Trophoblast cell (in vitro differentiated cells and primary cell): ENCODE data around the gene LRRC45.

Experiments used
- DNase-seq, 2 donors: peaks; one replicate each; pipeline ENCODE4 v3.0.0-alpha.2; 2016
- H2AFZ ChIP-seq: 2 replicates; pipeline ENCODE4 v1.6.1; 2013; ENCODE audit warnings: low read length, moderate library complexity, mild to moderate bottlenecking; ENCODE audit not compliant: insufficient read depth, poor library complexity
- H2AK5ac ChIP-seq: 2 replicates; pipeline ENCODE4 v1.6.1; 2013; ENCODE audit warnings: mild to moderate bottlenecking, low read length
- H2BK120ac ChIP-seq: 2 replicates; pipeline ENCODE4 v1.6.1; 2013; ENCODE audit warnings: low read length, mild to moderate bottlenecking, moderate library complexity; ENCODE audit not compliant: insufficient read depth, poor library complexity
- H2BK12ac ChIP-seq: 2 replicates; pipeline ENCODE4 v1.6.1; 2013; ENCODE audit warnings: mild to moderate bottlenecking, low read length, moderate library complexity
- H2BK5ac ChIP-seq: 2 replicates; pipeline ENCODE4 v1.6.1; 2013; ENCODE audit warnings: low read length, low read depth, moderate library complexity, mild to moderate bottlenecking; ENCODE audit not compliant: poor library complexity
- H3K14ac ChIP-seq: 2 replicates; pipeline ENCODE4 v1.6.1; 2013; ENCODE audit warnings: mild to moderate bottlenecking, low read length
- H3K18ac ChIP-seq: 2 replicates; pipeline ENCODE4 v1.6.1; 2013; ENCODE audit warnings: mild to moderate bottlenecking, low read length
- H3K23ac ChIP-seq: 2 replicates; pipeline ENCODE4 v1.6.1; 2013; ENCODE audit warnings: low read length
- H3K27ac ChIP-seq: 2 replicates; pipeline ENCODE4 v1.5.1; 2013; ENCODE audit warnings: low read depth, mild to moderate bottlenecking, inconsistent platforms, low read length, moderate library complexity
- H3K27me3 ChIP-seq: 2 replicates; pipeline ENCODE4 v1.6.1; 2013; ENCODE audit warnings: inconsistent platforms, mild to moderate bottlenecking, low read length, moderate library complexity; ENCODE audit not compliant: insufficient read depth
- H3K36me3 ChIP-seq, 2 experiments: 1 replicate in 1 of 2; 2 replicates in 1 of 2; pipeline ENCODE4 v1.6.1; 2013; ENCODE audit warnings: low read length in 2 of 2, mild to moderate bottlenecking in 2 of 2, moderate library complexity in 1 of 2; ENCODE audit not compliant: insufficient read depth in 2 of 2, control insufficient read depth in 1 of 2
- H3K4ac ChIP-seq: 2 replicates; pipeline ENCODE4 v1.6.1; 2013; ENCODE audit warnings: low read depth, mild to moderate bottlenecking, low read length, moderate library complexity
- H3K4me1 ChIP-seq, 2 experiments: 1 replicate in 1 of 2; 2 replicates in 1 of 2; pipeline ENCODE4 v1.6.1; 2013; ENCODE audit warnings: low read length in 2 of 2, mild to moderate bottlenecking in 2 of 2, moderate library complexity in 1 of 2; ENCODE audit not compliant: insufficient read depth in 2 of 2, control insufficient read depth in 1 of 2
- H3K4me2 ChIP-seq: 2 replicates; pipeline ENCODE4 v1.6.1; 2013; ENCODE audit warnings: inconsistent platforms, mild to moderate bottlenecking, low read length, moderate library complexity
- H3K4me3 ChIP-seq: 2 replicates; pipeline ENCODE4 v1.5.1; 2013; ENCODE audit warnings: mild to moderate bottlenecking, low read depth, low read length, inconsistent platforms
- H3K79me1 ChIP-seq: one replicate; pipeline ENCODE4 v1.6.1; 2013; ENCODE audit warnings: low read length
- H3K79me2 ChIP-seq: 2 replicates; pipeline ENCODE4 v1.6.1; 2013; ENCODE audit warnings: low read length, mild to moderate bottlenecking; ENCODE audit not compliant: control insufficient read depth, insufficient read depth, poor library complexity
- H3K9ac ChIP-seq: 2 replicates; pipeline ENCODE4 v1.6.1; 2013; ENCODE audit warnings: mild to moderate bottlenecking, low read length
- H3K9me3 ChIP-seq: 2 replicates; pipeline ENCODE4 v1.6.1; 2013; ENCODE audit warnings: low read depth, mild to moderate bottlenecking, control low read depth, inconsistent platforms, low read length; ENCODE audit not compliant: insufficient read depth
- H4K12ac ChIP-seq: 2 replicates; pipeline ENCODE4 v1.6.1; 2013; ENCODE audit warnings: low read depth, mild to moderate bottlenecking, low read length, moderate library complexity
- H4K8ac ChIP-seq: 2 replicates; pipeline ENCODE4 v1.6.1; 2013; ENCODE audit warnings: low read depth, mild to moderate bottlenecking, low read length, moderate library complexity
- H4K91ac ChIP-seq: one replicate; pipeline ENCODE4 v1.6.1; 2013; ENCODE audit warnings: low read depth, mild to moderate bottlenecking, low read length, moderate library complexity
- WGBS: extraction: QIAGEN DNeasy Blood & Tissue Kit; methylation state at CpG from one replicate; pipeline ENCODE4 v1.1.7; 2013; ENCODE audit warnings: missing lambda C conversion rate; ENCODE audit not compliant: insufficient read length, insufficient coverage; ENCODE audit errors: extremely low coverage; 5-methylcytosine and 5-hydroxymethylcytosine counted together

Gene LRRC45

DNA sequence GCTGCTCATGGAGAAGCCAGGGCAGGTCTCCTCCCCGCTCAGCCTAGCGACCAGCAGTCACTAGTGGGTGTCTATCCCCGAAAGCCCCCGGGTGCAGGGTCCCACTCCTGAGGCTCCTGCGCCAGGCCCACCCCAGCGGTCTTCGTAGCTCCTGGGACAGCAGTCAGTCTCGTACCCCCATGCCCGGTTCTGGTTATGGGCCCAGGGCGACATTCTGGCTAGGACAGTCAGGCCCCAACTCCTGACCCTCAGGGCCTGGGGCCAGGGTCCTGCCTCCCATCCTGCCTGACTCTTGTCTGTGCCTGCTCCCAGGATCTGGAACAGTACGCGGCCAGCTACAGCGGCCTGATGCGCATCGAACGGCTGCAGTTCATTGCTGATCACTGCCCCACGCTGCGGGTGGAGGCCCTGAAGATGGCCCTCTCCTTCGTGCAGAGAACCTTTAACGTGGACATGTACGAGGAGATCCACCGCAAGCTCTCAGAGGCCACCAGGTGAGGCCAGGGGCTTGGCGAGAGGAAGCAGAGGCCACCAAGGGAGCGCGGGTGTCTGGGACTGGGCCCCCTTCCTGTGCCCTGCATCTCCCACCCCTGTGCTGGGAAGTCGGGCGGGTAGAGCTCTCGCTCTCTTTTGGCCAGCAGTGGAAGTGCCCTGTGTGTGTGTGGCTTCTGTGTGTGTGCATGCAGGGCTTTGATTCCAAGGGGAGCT lies 30.6 kb downstream of the LRRC45 start:
- Histone ChIP-seq H3K27ac (no peak overlapping the region), H3K27me3 (no peaks in the 10 kb centered on the region), H2AK5ac (no peak overlapping the region), H3K9ac (peak overlapping the region; percentile 5), H2BK12ac (no peak overlapping the region), H4K12ac (no peak overlapping the region), H3K4me3 (no peak overlapping the region), H2BK120ac (no peak overlapping the region), H3K4me2 (peak overlapping the region; percentile 100), H3K79me1 (peaks cover 4% of the 10 kb centered on the region), H3K14ac (no peak overlapping the region), H3K9me3 (peaks cover 4% of the 10 kb centered on the region), H4K91ac (no peak overlapping the region), H2AFZ (no peak overlapping the region), H3K23ac (no peak overlapping the region), H2BK5ac (no peak overlapping the region), H3K36me3 (peaks cover 66 to 71% of the 10 kb centered on the region in 2 experiments), H3K4me1 (peaks cover 14 to 15% of the 10 kb centered on the region in 2 experiments), H3K4ac (no peak overlapping the region), H4K8ac (no peak overlapping the region), H3K79me2 (peaks cover 9% of the 10 kb centered on the region), H3K18ac (no peak overlapping the region)
- no CpG with 5 or more reads among the region's 28 CpGs for WGBS
- DNase-seq = no peak

DNA sequence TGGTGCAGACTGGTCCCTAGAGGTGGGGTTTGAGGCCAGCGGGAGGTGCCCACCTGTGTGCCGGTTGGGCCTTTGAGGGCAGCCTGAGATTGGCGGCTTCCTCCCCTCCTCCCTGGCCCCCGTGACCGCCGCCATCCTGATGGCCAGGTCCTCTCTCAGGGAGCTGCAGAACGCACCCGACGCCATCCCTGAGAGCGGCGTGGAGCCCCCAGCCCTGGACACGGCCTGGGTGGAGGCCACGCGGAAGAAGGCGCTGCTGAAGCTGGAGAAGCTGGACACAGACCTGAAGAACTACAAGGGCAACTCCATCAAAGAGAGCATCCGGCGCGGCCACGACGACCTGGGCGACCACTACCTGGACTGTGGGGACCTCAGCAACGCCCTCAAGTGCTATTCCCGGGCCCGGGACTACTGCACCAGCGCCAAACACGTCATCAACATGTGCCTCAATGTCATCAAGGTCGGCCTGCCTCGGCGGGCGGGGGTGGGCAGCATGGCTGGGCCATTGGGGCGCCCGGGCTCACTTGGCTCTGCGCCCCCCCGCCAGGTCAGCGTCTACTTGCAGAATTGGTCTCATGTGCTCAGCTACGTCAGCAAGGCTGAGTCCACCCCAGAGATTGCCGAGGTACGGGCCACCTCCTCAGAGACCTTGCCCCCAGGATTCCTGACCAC lies 31.4 kb downstream of the LRRC45 start:
- Histone ChIP-seq H3K4me3 (no peak overlapping the region), H3K79me1 (peaks cover 4% of the 10 kb centered on the region), H3K4me1 (peaks cover 14 to 15% of the 10 kb centered on the region in 2 experiments), H3K9me3 (peaks cover 2% of the 10 kb centered on the region), H4K91ac (no peak overlapping the region), H4K8ac (no peak overlapping the region), H3K27ac (no peak overlapping the region), H3K27me3 (no peaks in the 10 kb centered on the region), H2AFZ (no peak overlapping the region), H3K14ac (no peak overlapping the region), H2AK5ac (no peak overlapping the region), H3K18ac (no peak overlapping the region), H3K79me2 (peaks cover 9% of the 10 kb centered on the region), H4K12ac (no peak overlapping the region), H3K9ac (no peak overlapping the region), H2BK12ac (no peak overlapping the region), H2BK120ac (no peak overlapping the region), H3K36me3 (peaks cover 66 to 69% of the 10 kb centered on the region in 2 experiments), H3K23ac (no peak overlapping the region), H3K4ac (no peak overlapping the region), H2BK5ac (no peak overlapping the region), H3K4me2 (no peak overlapping the region)
- no peak for DNase-seq
- WGBS = no CpG with 5 or more reads among the region's 38 CpGs

DNA sequence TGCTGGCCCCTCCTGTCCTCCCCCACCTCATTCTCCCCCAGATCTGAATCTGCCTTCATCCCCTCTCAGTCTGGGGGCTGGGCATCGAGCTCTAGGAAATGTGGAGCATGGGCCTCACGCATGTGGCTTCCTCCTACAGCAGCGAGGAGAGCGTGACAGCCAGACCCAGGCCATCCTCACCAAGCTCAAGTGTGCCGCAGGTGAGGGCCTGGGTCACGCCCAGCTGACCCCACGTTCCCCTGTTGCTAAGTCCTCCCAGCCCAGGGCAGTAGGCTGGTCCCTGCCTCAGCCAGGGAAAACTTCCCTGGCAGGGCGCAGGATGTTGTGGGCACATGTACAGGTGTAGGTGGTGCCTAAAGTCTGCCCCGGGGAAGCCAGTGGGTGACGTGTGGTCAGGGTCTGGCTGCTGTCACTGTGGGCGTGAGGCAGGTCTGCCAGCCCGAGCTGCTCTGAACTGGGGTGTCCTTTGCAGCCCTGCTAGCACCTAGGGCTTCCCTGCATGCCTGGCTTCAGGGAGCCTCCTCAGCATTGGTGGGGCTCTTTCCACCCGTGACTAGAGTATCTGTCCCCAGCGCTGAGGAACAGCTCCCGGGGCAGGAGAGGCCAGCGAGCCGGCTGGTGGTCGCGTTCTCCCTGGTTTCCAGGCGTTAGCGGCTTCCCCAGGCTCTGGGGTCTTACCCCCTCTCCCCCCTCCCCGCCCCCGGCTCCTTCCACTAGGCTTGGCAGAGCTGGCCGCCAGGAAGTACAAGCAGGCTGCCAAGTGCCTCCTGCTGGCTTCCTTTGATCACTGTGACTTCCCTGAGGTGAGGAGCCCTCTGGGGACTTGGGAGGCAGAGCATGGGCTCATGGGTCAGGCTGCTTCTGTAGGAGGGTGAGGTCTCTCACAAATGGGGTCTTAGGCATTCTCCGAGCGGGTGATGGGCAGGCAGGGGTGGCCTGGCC lies 32.2 kb downstream of the LRRC45 start:
- no peak overlapping the region for H3K4me3 ChIP-seq
- H2BK5ac ChIP-seq = no peak overlapping the region
- no peaks in the 10 kb centered on the region for H3K27me3 ChIP-seq
- WGBS = no CpG with 5 or more reads among the region's 26 CpGs
- H3K79me1 ChIP-seq = peaks cover 4% of the 10 kb centered on the region
- no peak overlapping the region for H4K8ac ChIP-seq
- H2BK12ac ChIP-seq = no peak overlapping the region
- no peak overlapping the region for H4K91ac ChIP-seq
- no peak overlapping the region for H3K4me2 ChIP-seq
- peaks cover 13 to 14% of the 10 kb centered on the region in 2 experiments for H3K4me1 ChIP-seq
- no peak overlapping the region for H3K4ac ChIP-seq
- no peak overlapping the region for H3K9ac ChIP-seq
- no peak for DNase-seq
- H4K12ac ChIP-seq = no peak overlapping the region
- no peak overlapping the region for H2AK5ac ChIP-seq
- no peak overlapping the region for H3K14ac ChIP-seq
- peaks cover 9% of the 10 kb centered on the region for H3K79me2 ChIP-seq
- H2AFZ ChIP-seq = no peak overlapping the region
- no peak overlapping the region for H3K27ac ChIP-seq
- no peak overlapping the region for H3K23ac ChIP-seq
- no peak overlapping the region for H2BK120ac ChIP-seq
- peaks cover 69% of the 10 kb centered on the region in 2 experiments for H3K36me3 ChIP-seq
- no peak overlapping the region for H3K18ac ChIP-seq
- peaks cover 2% of the 10 kb centered on the region for H3K9me3 ChIP-seq

DNA sequence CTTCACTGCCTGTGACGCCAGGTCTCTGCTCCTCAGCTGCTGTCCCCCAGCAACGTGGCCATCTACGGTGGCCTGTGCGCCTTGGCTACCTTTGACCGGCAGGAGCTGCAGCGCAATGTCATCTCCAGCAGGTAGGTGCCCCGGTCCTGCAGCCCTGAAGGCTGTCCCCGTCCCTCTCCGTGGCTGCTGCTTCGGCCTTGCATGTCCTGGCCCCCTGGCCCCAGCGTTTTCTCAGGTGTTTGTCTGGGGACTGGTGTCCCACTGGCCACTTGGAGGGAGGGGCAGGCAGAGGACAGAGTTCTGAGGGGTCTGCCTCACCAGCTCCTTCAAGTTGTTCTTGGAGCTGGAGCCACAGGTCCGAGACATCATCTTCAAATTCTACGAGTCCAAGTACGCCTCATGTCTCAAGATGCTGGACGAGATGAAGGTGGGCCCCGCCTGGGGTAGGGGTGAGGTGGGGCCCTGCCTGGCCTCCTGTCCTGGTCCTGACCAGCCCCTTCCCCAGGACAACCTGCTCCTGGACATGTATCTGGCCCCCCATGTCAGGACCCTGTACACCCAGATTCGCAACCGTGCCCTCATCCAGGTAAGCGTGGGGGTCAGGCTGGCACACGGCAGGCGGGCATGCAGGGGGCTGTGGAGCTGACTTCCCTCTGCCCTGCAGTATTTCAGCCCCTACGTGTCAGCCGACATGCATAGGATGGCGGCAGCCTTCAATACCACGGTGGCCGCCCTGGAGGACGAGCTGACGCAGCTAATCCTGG lies 33.0 kb downstream of the LRRC45 start:
- H3K4me3 ChIP-seq = no peak overlapping the region
- WGBS = no CpG with 5 or more reads among the region's 28 CpGs
- H2AFZ ChIP-seq = no peak overlapping the region
- peaks cover under 1% of the 10 kb centered on the region for H3K79me1 ChIP-seq
- H3K4me2 ChIP-seq = no peak overlapping the region
- H4K8ac ChIP-seq = no peak overlapping the region
- no peak overlapping the region for H3K4ac ChIP-seq
- no peak overlapping the region for H3K14ac ChIP-seq
- no peak overlapping the region for H2BK12ac ChIP-seq
- no peak overlapping the region for H3K18ac ChIP-seq
- H2BK120ac ChIP-seq = no peak overlapping the region
- H3K9ac ChIP-seq = no peak overlapping the region
- no peak overlapping the region for H4K91ac ChIP-seq
- H3K27ac ChIP-seq = no peak overlapping the region
- peaks cover 6 to 7% of the 10 kb centered on the region in 2 experiments for H3K4me1 ChIP-seq
- H3K9me3 ChIP-seq = peaks cover 2% of the 10 kb centered on the region
- H3K27me3 ChIP-seq = no peaks in the 10 kb centered on the region
- no peak overlapping the region for H2BK5ac ChIP-seq
- no peak overlapping the region for H3K23ac ChIP-seq
- no peak for DNase-seq
- H4K12ac ChIP-seq = no peak overlapping the region
- peaks cover 6% of the 10 kb centered on the region for H3K79me2 ChIP-seq
- peaks cover 76 to 78% of the 10 kb centered on the region in 2 experiments for H3K36me3 ChIP-seq
- H2AK5ac ChIP-seq = no peak overlapping the region
